Measurements from ENCODE around the gene NPTX1.

- no peak for TF ChIP-seq IRF9 (tag; IDR thresholded peaks at IDR 0.05)
- no peak for TF ChIP-seq EGR1 (conservative IDR thresholded peaks at IDR 0.05)
- TF ChIP-seq MLX (CRISPR knock-in tag; conservative IDR thresholded peaks at IDR 0.05): no peak
- no peak for TF ChIP-seq KAT7 (CRISPR knock-in tag; IDR thresholded peaks at IDR 0.05; ENCODE audit: borderline replicate concordance)
- no peak for TF ChIP-seq EZH2 (IDR thresholded peaks at IDR 0.05; ENCODE audit: borderline replicate concordance, low read depth, low read length)
- TF ChIP-seq CTCF (IDR thresholded peaks at IDR 0.05 in 2 of 3, conservative IDR thresholded peaks at IDR 0.05 in 1 of 3; ENCODE audit: insufficient read depth in 2 of 3, low read depth in 1 of 3, low read length in 3 of 3): no peak
- no peak for TF ChIP-seq HMG20A (CRISPR knock-in tag; conservative IDR thresholded peaks at IDR 0.05)
- no peak for TF ChIP-seq NRF1 (conservative IDR thresholded peaks at IDR 0.05 in 1 of 2, IDR thresholded peaks at IDR 0.05 in 1 of 2)
- no peak for TF ChIP-seq ATF2 (CRISPR knock-in tag; IDR thresholded peaks at IDR 0.05)
- no peak for TF ChIP-seq POLR2AphosphoS5 (IDR thresholded peaks at IDR 0.05; ENCODE audit: control insufficient read depth, insufficient read depth, low read depth, low read length)
- TF ChIP-seq FOXK2 (conservative IDR thresholded peaks at IDR 0.05 in 1 of 2, IDR thresholded peaks at IDR 0.05 in 1 of 2; ENCODE audit: low read depth in 2 of 2): no peak
- TF ChIP-seq ARID2 (IDR thresholded peaks at IDR 0.05): no peak
- no peak for TF ChIP-seq RNF2 (IDR thresholded peaks at IDR 0.05)
- no peak for TF ChIP-seq FOS (IDR thresholded peaks at IDR 0.05; ENCODE audit: extremely low read depth, insufficient read length)
Observed at GRCh38 chr17:80437532-80437931, 38.9 kb downstream of the NPTX1 start.
